Ramos (cell line): Measurements from ENCODE around the gene CMTM6.

Experiments used
- in situ Hi-C: fragments of 300-500 bp; cut with MboI; formaldehyde crosslinking; loops from one replicate; pipeline ENCODE4 v1.14.3; 2022; ENCODE audit warnings: low sequenced_read_pairs; ENCODE audit not compliant: unreplicated experiment

Gene CMTM6

GRCh38 chr3:32452009-32452408, 50.6 kb downstream of the CMTM6 start:
- in situ Hi-C loops: no loop called here

GRCh38 chr3:32450992-32451659, 51.5 kb downstream of the CMTM6 start:
- in situ Hi-C loops: no loop called here

- in situ Hi-C loops: no loop called here
These were observed 52.2 kb downstream of the CMTM6 start for GRCh38 chr3:32450426-32450825.

DNA sequence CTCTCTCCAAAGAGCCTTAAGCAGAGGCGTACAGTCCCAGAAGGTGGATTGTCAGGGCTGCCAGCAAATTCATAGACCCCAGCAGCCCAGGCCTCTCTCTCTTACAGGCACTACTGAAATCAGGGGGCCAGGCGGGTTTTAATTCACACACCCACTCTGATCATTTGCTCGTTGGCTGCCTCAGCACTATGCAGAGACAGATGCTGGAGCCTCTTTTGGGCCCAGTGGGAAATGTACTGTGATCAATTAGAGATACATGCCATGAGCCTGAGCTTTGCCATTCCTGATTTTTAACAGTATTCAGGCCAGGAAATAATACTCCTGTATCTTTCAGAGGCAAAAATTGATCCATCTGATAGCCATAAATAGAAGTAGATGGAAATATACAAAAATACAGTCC, 53.0 kb downstream of the CMTM6 start:
- in situ Hi-C loops: loop anchor here (25.0 kb wide), 1 partner anchor 1837 kb away; the partner anchor contains the start of gene TGFBR2

- in situ Hi-C loops: loop anchor here (25.0 kb wide), 1 partner anchor 1837 kb away; the partner anchor contains the start of gene TGFBR2
These were observed 53.8 kb downstream of the CMTM6 start for GRCh38 chr3:32448686-32449474.

- in situ Hi-C loops: loop anchor here (25.0 kb wide), 1 partner anchor 1836 kb away; the partner anchor contains the start of gene TGFBR2
These were observed 54.7 kb downstream of the CMTM6 start for GRCh38 chr3:32447865-32448400.

DNA sequence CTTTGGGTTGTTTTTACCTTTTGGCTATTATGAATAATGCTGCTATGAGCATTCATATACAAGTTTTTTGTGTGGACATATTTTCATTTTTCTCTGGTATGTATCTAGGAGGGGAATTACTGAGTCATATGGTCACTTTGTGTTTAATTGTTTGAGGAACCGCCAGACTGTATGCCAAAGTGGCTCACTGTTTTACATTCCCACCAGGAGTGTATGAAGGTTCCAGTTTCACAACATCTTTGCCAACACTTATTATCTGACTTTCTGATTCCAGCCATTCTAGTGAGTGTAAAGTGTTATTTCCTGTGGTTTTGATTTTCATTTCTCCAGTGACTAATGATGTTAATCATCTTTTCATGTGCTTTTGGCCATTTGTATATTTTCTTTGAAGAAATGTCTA, 59.2 kb downstream of the CMTM6 start:
- in situ Hi-C loops: loop anchor here (25.0 kb wide), 1 partner anchor 1831 kb away; the partner anchor contains the start of gene TGFBR2

- in situ Hi-C loops: loop anchor here (25.0 kb wide), 1 partner anchor 1830 kb away; the partner anchor contains the start of gene TGFBR2
These were observed 59.9 kb downstream of the CMTM6 start for GRCh38 chr3:32442766-32443165.

DNA sequence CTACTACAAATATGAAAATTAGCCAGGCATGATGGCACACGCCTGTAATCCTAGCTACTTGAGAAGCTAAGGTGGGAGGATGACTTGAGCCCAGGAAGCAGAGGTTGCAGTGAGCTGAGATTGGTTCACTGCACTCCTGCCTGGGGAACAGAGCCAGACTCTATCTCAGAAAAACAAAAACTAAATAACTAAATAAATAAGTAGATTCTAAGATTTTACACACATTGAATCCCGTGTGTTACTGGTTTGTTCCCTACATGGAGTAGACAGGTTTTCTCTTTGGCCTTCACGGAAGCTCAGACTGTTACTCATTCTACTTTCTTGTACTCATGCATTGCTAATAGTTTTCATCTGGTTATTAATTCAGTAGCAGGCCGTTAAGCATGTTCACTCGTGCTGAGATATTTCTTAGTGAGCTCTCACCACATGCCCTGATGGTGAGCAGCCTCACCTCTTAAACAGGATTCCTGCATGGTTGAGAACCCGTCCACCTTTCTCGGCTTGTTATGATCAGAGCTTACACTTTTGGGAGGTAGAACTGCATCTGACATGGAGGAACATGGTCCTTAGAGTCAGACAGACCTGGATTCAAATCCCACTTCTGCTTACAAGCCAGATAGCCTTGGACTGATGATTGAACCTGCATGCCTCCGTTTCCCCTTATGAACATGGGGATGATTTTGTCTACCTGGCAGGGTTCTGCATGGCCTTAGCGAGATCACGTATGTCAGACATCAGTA, 61.9 kb downstream of the CMTM6 start:
- in situ Hi-C loops: loop anchor here (25.0 kb wide), 1 partner anchor 1828 kb away; the partner anchor contains the start of gene TGFBR2

DNA sequence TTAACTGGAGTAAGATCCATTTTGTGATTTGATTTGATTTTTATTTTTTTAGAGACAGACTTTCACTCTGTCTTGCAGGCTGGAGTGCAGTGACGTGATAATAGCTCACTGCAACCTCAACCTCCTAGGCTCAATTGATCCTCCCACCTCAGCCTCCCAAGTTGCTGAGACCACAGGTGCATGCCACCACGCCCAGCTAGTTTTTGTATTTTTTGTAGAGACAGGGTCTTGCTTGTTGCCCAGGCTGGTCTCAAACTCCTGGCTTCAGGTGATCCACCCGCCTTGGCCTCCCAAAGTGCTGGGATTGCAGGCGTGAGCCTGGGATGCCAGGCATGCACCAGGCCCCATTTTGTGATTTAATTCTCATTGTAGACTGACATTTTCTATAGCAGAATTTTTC, 63.2 kb downstream of the CMTM6 start:
- in situ Hi-C loops: loop anchor here (25.0 kb wide), 1 partner anchor 1827 kb away; the partner anchor contains the start of gene TGFBR2

DNA sequence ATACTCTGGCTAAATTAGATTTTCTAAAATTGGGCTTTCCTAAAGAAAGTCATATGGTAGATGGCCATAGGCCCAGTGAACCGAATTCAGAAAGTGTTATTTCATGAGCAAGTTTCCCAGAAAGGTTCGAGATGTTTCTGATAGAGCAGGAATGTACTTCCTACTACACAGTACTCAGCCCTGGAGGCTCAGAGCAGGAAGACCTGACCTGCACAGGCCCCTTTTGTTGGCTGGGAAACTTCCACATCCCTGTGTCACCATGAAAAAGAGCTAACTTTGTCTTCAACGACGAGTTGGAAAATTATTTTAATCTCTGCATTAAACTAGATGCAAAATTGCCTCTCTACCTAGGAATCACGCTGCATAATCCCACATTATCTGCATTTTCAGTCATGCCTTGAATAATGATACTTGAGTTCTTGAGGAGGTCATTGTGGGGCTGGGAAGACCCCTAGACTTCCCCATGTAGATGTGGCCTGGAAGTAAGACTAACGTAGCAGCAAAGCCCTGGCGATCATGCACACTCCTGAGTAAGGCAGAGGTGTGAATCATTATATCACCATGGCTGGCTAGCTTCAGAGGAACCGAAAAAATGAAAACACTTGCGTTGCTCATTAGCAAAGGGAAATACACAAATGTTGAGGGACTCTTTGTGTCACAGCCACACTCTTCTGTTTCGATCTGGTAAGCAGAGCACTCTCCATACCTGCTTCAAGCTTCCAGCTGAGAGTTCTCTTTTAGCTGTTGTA, 63.9 kb downstream of the CMTM6 start:
- in situ Hi-C loops: loop anchor here (25.0 kb wide), 1 partner anchor 1826 kb away; the partner anchor contains the start of gene TGFBR2

- in situ Hi-C loops: loop anchor here (25.0 kb wide), 1 partner anchor 1826 kb away; the partner anchor contains the start of gene TGFBR2
These were observed 64.8 kb downstream of the CMTM6 start for GRCh38 chr3:32437896-32438295.

GRCh38 chr3:32436816-32437189, 65.8 kb downstream of the CMTM6 start:
- in situ Hi-C loops: loop anchor here (25.0 kb wide), 1 partner anchor 1825 kb away; the partner anchor contains the start of gene TGFBR2

- in situ Hi-C loops: loop anchor here (25.0 kb wide), 1 partner anchor 1824 kb away; the partner anchor contains the start of gene TGFBR2
These were observed 66.5 kb downstream of the CMTM6 start for GRCh38 chr3:32435911-32436815.

DNA sequence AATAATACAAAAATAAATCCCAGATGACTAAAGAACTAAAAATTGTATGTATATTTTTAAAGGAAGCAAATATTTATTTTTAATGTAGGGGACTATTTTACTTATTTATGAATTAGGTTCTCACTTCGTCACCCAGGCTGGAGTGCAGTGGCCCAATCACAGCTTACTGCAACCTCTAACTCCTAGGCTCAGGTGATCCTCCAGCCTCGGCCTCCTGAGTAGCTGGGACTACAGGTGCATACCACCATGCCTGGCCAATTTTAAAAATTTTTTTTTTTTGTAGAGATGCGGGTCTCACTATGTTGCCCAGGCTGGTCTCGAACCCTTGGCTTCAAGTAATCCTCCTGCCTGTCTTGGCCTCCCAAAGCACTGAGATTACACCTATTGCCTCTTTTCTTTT, 68.4 kb downstream of the CMTM6 start:
- in situ Hi-C loops: loop anchor here (25.0 kb wide), 1 partner anchor 1822 kb away; the partner anchor contains the start of gene TGFBR2

DNA sequence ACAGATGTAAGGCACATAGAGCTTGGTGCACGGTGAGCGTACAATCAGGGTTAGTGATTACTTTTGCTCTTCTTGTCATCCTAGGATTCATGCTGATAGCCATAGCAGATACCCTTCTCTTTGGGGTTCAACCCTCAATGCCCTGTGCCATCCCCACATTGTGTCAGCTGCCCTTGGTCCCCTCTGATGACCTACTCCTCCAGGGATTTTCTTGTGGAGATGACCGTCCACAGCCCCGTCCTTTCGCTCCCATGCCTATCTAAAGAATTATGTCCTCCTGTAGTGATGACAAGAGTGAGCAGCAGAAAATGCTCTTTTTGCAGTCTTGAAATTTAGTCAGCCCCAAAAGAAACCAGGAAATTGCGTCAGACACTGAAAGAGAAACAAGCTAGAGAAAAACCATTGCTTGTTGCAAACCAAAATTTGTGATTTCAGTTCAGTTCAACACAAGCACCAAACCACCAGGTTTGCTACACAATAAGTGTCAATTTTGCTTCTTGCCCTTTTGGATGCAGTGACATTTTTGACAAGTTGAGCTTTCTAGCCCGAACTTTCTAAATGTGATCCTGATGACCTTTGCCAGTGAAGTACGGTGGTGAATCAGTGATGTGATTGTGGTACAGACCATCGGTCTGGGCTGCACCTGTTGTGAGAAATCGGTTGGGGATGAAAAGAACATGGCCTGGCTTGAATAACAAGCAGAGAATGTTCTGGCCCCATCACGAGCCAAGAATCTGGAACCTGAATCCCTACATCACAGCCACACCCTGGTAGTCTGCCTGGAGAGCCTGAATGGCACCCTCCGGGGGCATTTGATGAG, 69.7 kb downstream of the CMTM6 start:
- in situ Hi-C loops: loop anchor here (25.0 kb wide), 1 partner anchor 1821 kb away; the partner anchor contains the start of gene TGFBR2

DNA sequence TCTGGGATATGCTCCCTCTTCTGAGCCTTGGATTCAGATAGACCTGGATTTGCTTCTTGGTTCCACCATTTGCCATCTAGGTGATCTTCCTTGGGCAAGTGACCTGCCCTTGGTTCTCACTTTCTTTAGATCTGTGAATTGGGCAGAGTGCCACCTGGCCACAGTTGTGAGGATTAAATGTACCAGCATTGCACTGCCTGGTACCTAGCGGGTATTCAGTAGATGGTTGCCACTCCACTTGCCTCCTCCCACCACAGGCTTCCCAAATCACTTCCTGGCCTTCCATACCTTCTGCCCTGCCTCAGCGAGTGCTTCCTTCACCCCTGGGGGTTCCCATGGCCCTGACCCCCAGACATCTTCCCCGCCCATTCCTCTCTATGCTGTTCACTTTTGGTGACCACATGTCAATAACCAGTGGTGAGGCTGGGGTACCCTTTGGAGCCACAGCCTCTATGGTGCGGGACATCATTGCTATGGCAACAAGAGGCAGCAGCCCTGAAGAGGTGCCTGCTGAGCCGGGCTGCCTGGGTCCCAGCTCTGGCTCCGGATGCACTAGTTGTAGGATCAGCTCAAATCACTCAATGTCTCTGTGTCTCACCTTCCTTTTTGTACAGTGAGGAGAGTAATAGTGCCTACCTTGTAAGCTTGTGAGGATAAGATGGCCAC, 70.5 kb downstream of the CMTM6 start:
- in situ Hi-C loops: loop anchor here (25.0 kb wide), 1 partner anchor 1820 kb away; the partner anchor contains the start of gene TGFBR2
